ENCODE results near the gene URB2. TPM values are rescaled to one million over a fixed set of nuclear protein-coding genes. Genes with fewer than 3 reads are reported as not detected.

URB2 gene
- total and polyA plus RNA-seq, 2 donors (not counting 1 experiment from before 2014, with no cell fraction given) = 5.4 to 9.6 TPM

- ATAC-seq (ENCODE audit: low read depth) (no peak), DNase-seq (no peak)
- intact Hi-C loops (cut with micrococcal nuclease) = no loop called here
- TF ChIP-seq, protein P1, sequence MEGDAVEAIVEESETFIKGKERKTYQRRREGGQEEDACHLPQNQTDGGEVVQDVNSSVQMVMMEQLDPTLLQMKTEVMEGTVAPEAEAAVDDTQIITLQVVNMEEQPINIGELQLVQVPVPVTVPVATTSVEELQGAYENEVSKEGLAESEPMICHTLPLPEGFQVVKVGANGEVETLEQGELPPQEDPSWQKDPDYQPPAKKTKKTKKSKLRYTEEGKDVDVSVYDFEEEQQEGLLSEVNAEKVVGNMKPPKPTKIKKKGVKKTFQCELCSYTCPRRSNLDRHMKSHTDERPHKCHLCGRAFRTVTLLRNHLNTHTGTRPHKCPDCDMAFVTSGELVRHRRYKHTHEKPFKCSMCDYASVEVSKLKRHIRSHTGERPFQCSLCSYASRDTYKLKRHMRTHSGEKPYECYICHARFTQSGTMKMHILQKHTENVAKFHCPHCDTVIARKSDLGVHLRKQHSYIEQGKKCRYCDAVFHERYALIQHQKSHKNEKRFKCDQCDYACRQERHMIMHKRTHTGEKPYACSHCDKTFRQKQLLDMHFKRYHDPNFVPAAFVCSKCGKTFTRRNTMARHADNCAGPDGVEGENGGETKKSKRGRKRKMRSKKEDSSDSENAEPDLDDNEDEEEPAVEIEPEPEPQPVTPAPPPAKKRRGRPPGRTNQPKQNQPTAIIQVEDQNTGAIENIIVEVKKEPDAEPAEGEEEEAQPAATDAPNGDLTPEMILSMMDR (IDR thresholded peaks at IDR 0.05) = no peak
- no peak for TF ChIP-seq EZH2 (IDR thresholded peaks at IDR 0.05; ENCODE audit: borderline replicate concordance, insufficient read depth, low read depth, low read length, poor library complexity, severe bottlenecking)
- H4K20me1 ChIP-seq (ENCODE audit: control insufficient read depth, insufficient read depth, low read length, poor library complexity, severe bottlenecking) = peaks cover 4% of the 10 kb centered on the region
- no peak overlapping the region for H3K4me2 ChIP-seq (replicated peaks; ENCODE audit: low read depth, low read length, poor library complexity, severe bottlenecking)
- H3K4me3 ChIP-seq (ENCODE audit: control extremely low read depth in 1 of 5, extremely low read depth in 1 of 5, insufficient read depth in 1 of 5, low read depth in 2 of 5, low read length in 4 of 5) = no peak overlapping the region
- no peaks in the 10 kb centered on the region for H3K9me3 ChIP-seq (ENCODE audit: control extremely low read depth in 1 of 3, control insufficient read depth in 2 of 3, insufficient read depth in 1 of 3, low read length in 2 of 3)
- Mint-ChIP-seq H3K4me3 (no peak overlapping the region), H3K9me3 (ENCODE audit: insufficient read depth) (no peaks in the 10 kb centered on the region), H3K4me1 (peaks cover 2% of the 10 kb centered on the region), H3K27me3 (no peaks in the 10 kb centered on the region), H3K27ac (no peak overlapping the region)
- POLR2A ChIA-PET = no interaction called here
- no peak overlapping the region for H3K9ac ChIP-seq (ENCODE audit: low read length)
- no peak overlapping the region for H3K27ac ChIP-seq (ENCODE audit: low read length in 2 of 2)
- CTCF ChIA-PET = interaction anchor here (0.9 kb wide), 1 partner anchor 25 kb away, joined by 3 read pairs; no protein-coding TSS in a partner anchor
- H2AFZ ChIP-seq (ENCODE audit: insufficient read depth, low read depth, low read length, poor library complexity, severe bottlenecking) = no peak overlapping the region
- peaks cover 1 to 48% of the 10 kb centered on the region in 2 experiments for H3K36me3 ChIP-seq (replicated peaks in 1 of 2; ENCODE audit: control extremely low read depth in 1 of 2, control insufficient read depth in 1 of 2, extremely low read depth in 1 of 2, insufficient read depth in 2 of 2, low read length in 1 of 2)
- no peaks in the 10 kb centered on the region for H3K27me3 ChIP-seq (replicated peaks in 1 of 4; ENCODE audit: control extremely low read depth in 1 of 4, control insufficient read depth in 3 of 4, insufficient read depth in 4 of 4, low read length in 3 of 4)
- peaks cover 34% of the 10 kb centered on the region for H3K79me2 ChIP-seq (ENCODE audit: control insufficient read depth, insufficient read depth, low read length)
- H3K4me1 ChIP-seq (ENCODE audit: control insufficient read depth in 2 of 2, insufficient read depth in 2 of 2, low read length in 2 of 2) = no peaks in the 10 kb centered on the region
- 95% methylated on average over 9 of the region's 9 CpGs for WGBS (ENCODE audit: insufficient coverage)
These were observed 10.0 kb downstream of the URB2 start for GRCh38 chr1:229636042-229636441.

GRCh38 chr1:229637746-229638145 lies 11.7 kb downstream of the URB2 start:
- Histone ChIP-seq H2AFZ (ENCODE audit: insufficient read depth, low read depth, low read length, poor library complexity, severe bottlenecking) (no peak overlapping the region), H3K27me3 (replicated peaks in 1 of 4; ENCODE audit: control extremely low read depth in 1 of 4, control insufficient read depth in 3 of 4, insufficient read depth in 4 of 4, low read length in 3 of 4) (no peaks in the 10 kb centered on the region), H4K20me1 (ENCODE audit: control insufficient read depth, insufficient read depth, low read length, poor library complexity, severe bottlenecking) (peaks cover 15% of the 10 kb centered on the region), H3K27ac (ENCODE audit: low read length in 2 of 2) (no peak overlapping the region), H3K79me2 (ENCODE audit: control insufficient read depth, insufficient read depth, low read length) (peaks cover 34% of the 10 kb centered on the region), H3K4me1 (ENCODE audit: control insufficient read depth in 2 of 2, insufficient read depth in 2 of 2, low read length in 2 of 2) (no peaks in the 10 kb centered on the region), H3K4me3 (ENCODE audit: control extremely low read depth in 1 of 5, extremely low read depth in 1 of 5, insufficient read depth in 1 of 5, low read depth in 2 of 5, low read length in 4 of 5) (no peak overlapping the region), H3K36me3 (replicated peaks in 1 of 2; ENCODE audit: control extremely low read depth in 1 of 2, control insufficient read depth in 1 of 2, extremely low read depth in 1 of 2, insufficient read depth in 2 of 2, low read length in 1 of 2) (peaks cover 1 to 51% of the 10 kb centered on the region in 2 experiments), H3K9ac (ENCODE audit: low read length) (no peak overlapping the region), H3K9me3 (ENCODE audit: control extremely low read depth in 1 of 3, control insufficient read depth in 2 of 3, insufficient read depth in 1 of 3, low read length in 2 of 3) (no peaks in the 10 kb centered on the region), H3K4me2 (replicated peaks; ENCODE audit: low read depth, low read length, poor library complexity, severe bottlenecking) (no peak overlapping the region)
- over 99% methylated on average over 10 of the region's 12 CpGs for WGBS (ENCODE audit: insufficient coverage)
- CTCF ChIA-PET = no interaction called here
- no peak for DNase-seq
- no peak for TF ChIP-seq EZH2 (IDR thresholded peaks at IDR 0.05; ENCODE audit: borderline replicate concordance, insufficient read depth, low read depth, low read length, poor library complexity, severe bottlenecking)
- TF ChIP-seq, protein P1 (IDR thresholded peaks at IDR 0.05) = no peak
- Mint-ChIP-seq H3K4me3 (no peak overlapping the region), H3K27me3 (no peaks in the 10 kb centered on the region), H3K27ac (no peak overlapping the region), H3K9me3 (ENCODE audit: insufficient read depth) (no peaks in the 10 kb centered on the region), H3K4me1 (no peaks in the 10 kb centered on the region)
- no peak for ATAC-seq (ENCODE audit: low read depth)
- POLR2A ChIA-PET = no interaction called here
- intact Hi-C loops (cut with micrococcal nuclease) = no loop called here
